Heart left ventricle (tissue), 16 donors: ENCODE results near the gene SLC37A4. TPM values are rescaled to one million over a fixed set of nuclear protein-coding genes. Genes with fewer than 3 reads are reported as not detected.

Source experiments
- ATAC-seq, 4 donors: fragments of 200-7000 bp; cut with Tn5 transposase; one replicate each; pipeline ENCODE4 v1.9.1; 2020 to 2022; ENCODE audit warnings: moderate library complexity in 4 of 4, mild to moderate bottlenecking in 3 of 4, moderate number of reproducible peaks in 1 of 4
- DNase-seq, 5 donors: peaks; one replicate each; pipeline ENCODE4 v3.0.0-alpha.2; 2020
- H3K27ac ChIP-seq, 12 donors: fragments of 200-600 bp; sonication (generic) in 4 of 12; one replicate each; pipeline versions ENCODE4 v1.5.0 to v1.8.0; 2016 to 2022; ENCODE audit warnings: mild to moderate bottlenecking in 2 of 12
- H3K27me3 ChIP-seq, 9 donors: fragments of 200-600 bp; sonication (generic) in 2 of 9; one replicate each; pipeline versions ENCODE4 v1.5.1 to v1.8.0; 2016 to 2022; ENCODE audit warnings: mild to moderate bottlenecking in 3 of 9
- H3K36me3 ChIP-seq, 9 donors: fragments of 200-600 bp; sonication (generic) in 2 of 9; one replicate each; pipeline versions ENCODE4 v1.5.0 to v1.8.0; 2018 to 2022; ENCODE audit warnings: mild to moderate bottlenecking in 2 of 9
- H3K4me1 ChIP-seq, 12 donors: fragments of 200-600 bp; sonication (generic) in 4 of 12; one replicate each; pipeline versions ENCODE4 v1.5.0 to v1.8.0; 2016 to 2022; ENCODE audit warnings: mild to moderate bottlenecking in 3 of 12
- H3K4me3 ChIP-seq, 12 donors: fragments of 200-600 bp; sonication (generic) in 4 of 12; one replicate each; pipeline versions ENCODE4 v1.5.0 to v1.8.0; 2017 to 2022; ENCODE audit warnings: mild to moderate bottlenecking in 9 of 12, moderate library complexity in 4 of 12
- H3K9me3 ChIP-seq, 12 donors: fragments of 200-600 bp; sonication (generic) in 4 of 12; one replicate each; pipeline versions ENCODE4 v1.5.0 to v1.8.0; 2016 to 2022; ENCODE audit warnings: mild to moderate bottlenecking in 1 of 12
- CTCF ChIP-seq, 12 donors: fragments of 200-600 bp; sonication (generic) in 4 of 12; IDR thresholded peaks; one replicate each; pipeline versions ENCODE4 v1.5.0 to v1.8.0; 2018 to 2022; ENCODE audit warnings: antibody characterized with exemption in 12 of 12, mild to moderate bottlenecking in 5 of 12
- POLR2A ChIP-seq, 2 donors: fragments of 450-650 bp; IDR thresholded peaks; one replicate each; pipeline ENCODE4 v1.6.1; 2017; ENCODE audit warnings: antibody characterized with exemption in 2 of 2, mild to moderate bottlenecking in 2 of 2, moderate library complexity in 2 of 2
- WGBS, 4 donors: extraction: QIAGEN DNeasy Blood & Tissue Kit in 2 of 4; methylation state at CpG; one replicate each; pipeline versions ENCODE4 v1.1.5 to v1.1.7; 2013 to 2018; 5-methylcytosine and 5-hydroxymethylcytosine counted together
- intact Hi-C, 10 donors: fragments of 100-400 bp; cut with DNase I; formaldehyde crosslinking; loops; one replicate each; pipeline versions ENCODE4 v1.11.1 to v1.14.2; 2022
- polyA plus RNA-seq, 2 donors: library from polyadenylated mRNA; stranded (reverse); fragments of 200-250 nt; gene quantifications; one replicate each; pipeline ENCODE4 v1.2.3, GENCODE V29; 2013
- total RNA-seq, 9 donors: library from RNA; depleted of rRNA in 2 of 9; stranded (reverse); fragments of >200 nt in 2 of 9; fragmentation: NEBNext Ultra II Directional in 3 of 9; extraction: Animal tissue kit (Norgen Biotek cat#: 25700) in 3 of 9; gene quantifications; one replicate each; pipeline versions ENCODE4 v1.1.0 to v1.2.4, GENCODE V29; 2016 to 2023
- donor health status: ischemic (EF 13 %, LVEDD 7.1; RV severe dilation, severe dysfunction).
- donor health status: healthy with polysubstance abuse.
- donor health status: DM: no; HTN: yes; CAD: no.
- donor health status: DM: no; HTN: no; CAD: no.
- donor health status: ischemic (EF 25% LVEDD 6.9; RV normal size, moderate dysfunction).
- donor health status: ischemic (EF 25% LVEDD 5.7; RV mildly dilated, moderate dysfunction).
- donor health status: healthy.
- donor health status: DM: yes; HTN: yes; CAD: no.
- donor health status: ischemic (EF 35%, LVEDD 5.7; RV mildly dilated, moderate dysfunction).
- donor health status: nonischemic (EF 11% LVEDD 7.7; RV severe dilation, severe dysfunction).
- donor health status: DM: yes; HTN: yes; CAD: no.
- donor health status: PGD.
- donor health status: ischemic (EF 29% LVEDD 5.4; RV normal size, mild dysfunction).
- donor health status: nonischemic (EF 23%, LVEDD 6.1; RV moderate dilation, normal function).

SLC37A4 gene
- total and polyA plus RNA-seq, 11 donors, result 4.5 to 18.5 (median 7.7) TPM

GRCh38 chr11:119016216-119017009 is 14.3 kb downstream of the SLC37A4 start:
- Histone ChIP-seq H3K4me3 (peak overlapping the region in 5 of 12 donors; percentile 78 to 98 (median 84)), H3K27ac (peak overlapping the region in 1 of 12 donors; percentile 94), H3K36me3 (peaks cover 0 to 67% (median 60%) of the 10 kb centered on the region in 9 donors), H3K4me1 (peaks cover 9 to 47% (median 37%) of the 10 kb centered on the region in 12 donors), H3K9me3 (no peaks in the 10 kb centered on the region), H3K27me3 (no peaks in the 10 kb centered on the region)
- WGBS, 4 donors, result 75 to 81% (median 78%) methylated on average over 14 of the region's 14 CpGs
- no peak for DNase-seq
- intact Hi-C loops, result no loop called here
- TF ChIP-seq POLR2A (IDR thresholded peaks at IDR 0.05), result no peak
- TF ChIP-seq CTCF (IDR thresholded peaks at IDR 0.05), result no peak
- ATAC-seq, result no peak

GRCh38 chr11:119015054-119015611 is 15.5 kb downstream of the SLC37A4 start:
- intact Hi-C loops, result no loop called here
- Histone ChIP-seq H3K4me1 (peaks cover 7 to 36% (median 26%) of the 10 kb centered on the region in 12 donors), H3K4me3 (no peak overlapping the region), H3K9me3 (no peaks in the 10 kb centered on the region), H3K27me3 (no peaks in the 10 kb centered on the region), H3K27ac (no peak overlapping the region), H3K36me3 (peaks cover 0 to 70% (median 67%) of the 10 kb centered on the region in 9 donors)
- ATAC-seq (no peak), DNase-seq (no peak)
- TF ChIP-seq POLR2A (IDR thresholded peaks at IDR 0.05) (no peak), CTCF (IDR thresholded peaks at IDR 0.05) (peak in 1 of 12 donors; percentile 19)
- 59 to 69% (median 68%) methylated on average over 8 of the region's 8 CpGs for WGBS, 4 donors

GRCh38 chr11:119014209-119014924 is 16.3 kb downstream of the SLC37A4 start:
- no peak overlapping the region for H3K4me3 ChIP-seq
- peaks cover 0 to 78% (median 71%) of the 10 kb centered on the region in 9 donors for H3K36me3 ChIP-seq
- no peaks in the 10 kb centered on the region for H3K9me3 ChIP-seq
- intact Hi-C loops, result no loop called here
- WGBS, 4 donors, result 93 to 96% (median 94%) methylated on average over 17 of the region's 17 CpGs
- TF ChIP-seq CTCF (IDR thresholded peaks at IDR 0.05), result no peak
- TF ChIP-seq POLR2A (IDR thresholded peaks at IDR 0.05), result no peak
- ATAC-seq, result no peak
- no peak overlapping the region for H3K27ac ChIP-seq
- peaks cover 1 to 28% (median 19%) of the 10 kb centered on the region in 12 donors for H3K4me1 ChIP-seq
- no peak for DNase-seq
- no peaks in the 10 kb centered on the region for H3K27me3 ChIP-seq
